Stimulated activated CD8-positive, alpha-beta memory T cell treated with anti-CD3 and anti-CD28 coated beads, Interleukin-2, amount 100 ng/mL, for 48 hours (primary cell): ENCODE results near the gene SLC24A4.

Source experiments
- DNase-seq, 2 donors: peaks; one replicate each; pipeline ENCODE4 v3.0.0-alpha.2; 2020; ENCODE audit warnings: low read depth in 2 of 2

Gene SLC24A4

GRCh38 chr14:92323011-92323915 is at the start of gene SLC24A4:
SLC24A4 (plus strand) TSS chr14:92323165; CDS start chr14:92323831, 666 bp downstream.
- DNase-seq = no peak

GRCh38 chr14:92273166-92273565 is 49.8 kb upstream of the SLC24A4 start:
- DNase-seq = no peak

GRCh38 chr14:92274055-92274454 is 48.9 kb upstream of the SLC24A4 start:
- DNase-seq = no peak

GRCh38 chr14:92276074-92276473 is 46.9 kb upstream of the SLC24A4 start:
- DNase-seq = no peak

- no peak for DNase-seq
These were observed 45.9 kb upstream of the SLC24A4 start for GRCh38 chr14:92277031-92277430.

GRCh38 chr14:92280554-92281262 is 42.3 kb upstream of the SLC24A4 start:
- DNase-seq = no peak

GRCh38 chr14:92282669-92283068 is 40.3 kb upstream of the SLC24A4 start:
- no peak for DNase-seq

- no peak for DNase-seq
These were observed 37.7 kb upstream of the SLC24A4 start for GRCh38 chr14:92285311-92285710.

GRCh38 chr14:92287987-92288386 is 35.0 kb upstream of the SLC24A4 start:
- DNase-seq = no peak

- DNase-seq = no peak
These were observed 33.8 kb upstream of the SLC24A4 start for GRCh38 chr14:92288994-92289660.

- DNase-seq = no peak
These were observed 30.3 kb upstream of the SLC24A4 start for GRCh38 chr14:92292673-92293072.

GRCh38 chr14:92294506-92294905 is 28.5 kb upstream of the SLC24A4 start:
- DNase-seq = no peak

- no peak for DNase-seq
These were observed 25.0 kb upstream of the SLC24A4 start for GRCh38 chr14:92297818-92298595.

- DNase-seq = no peak
These were observed 20.5 kb upstream of the SLC24A4 start for GRCh38 chr14:92302481-92302880.

- no peak for DNase-seq
These were observed 14.2 kb upstream of the SLC24A4 start for GRCh38 chr14:92308716-92309115.

GRCh38 chr14:92309968-92310530 is 12.9 kb upstream of the SLC24A4 start:
- DNase-seq = no peak

- DNase-seq = no peak
These were observed 12.1 kb upstream of the SLC24A4 start for GRCh38 chr14:92310776-92311375.

GRCh38 chr14:92314182-92314581 is 8.8 kb upstream of the SLC24A4 start:
- DNase-seq = no peak

- no peak for DNase-seq
These were observed 7.7 kb upstream of the SLC24A4 start for GRCh38 chr14:92315050-92315805.

GRCh38 chr14:92316176-92316575 is 6.8 kb upstream of the SLC24A4 start:
- DNase-seq = no peak
